ENCODE results near the gene BMERB1. TPM values are rescaled to one million over a fixed set of nuclear protein-coding genes. Genes with fewer than 3 reads are reported as not detected.
"Not testable (repeated sequence)": the region's sequence is repeated elsewhere in the genome, so short reads cannot be mapped to it uniquely, and the experiment has no call there.

Gene BMERB1
- total RNA-seq, 1 donor from 2014 or later: 47.9 TPM

DNA sequence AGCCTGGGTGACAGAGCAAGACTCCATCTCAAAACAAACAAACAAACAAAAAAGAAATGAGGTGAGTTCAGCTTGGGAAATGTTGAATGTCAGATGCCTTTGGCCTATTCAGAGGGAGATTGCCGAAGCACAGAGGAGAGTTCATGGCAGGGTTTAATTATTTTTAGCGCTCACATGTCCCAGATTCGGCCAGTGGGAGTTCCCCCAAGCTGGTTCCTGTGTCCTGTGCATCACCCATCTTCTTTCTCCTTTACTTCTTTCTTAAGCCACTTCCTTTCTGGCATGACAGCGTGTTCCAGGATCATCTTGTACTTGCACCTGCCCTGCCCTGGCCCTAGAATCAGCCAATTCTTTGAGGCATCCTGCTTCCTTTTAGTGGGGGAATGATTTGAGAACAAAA is 29.6 kb upstream of the BMERB1 start:
- H3K27me3 Mint-ChIP-seq (ENCODE audit: unreplicated experiment): no peaks in the 10 kb centered on the region
- H3K4me1 Mint-ChIP-seq (ENCODE audit: unreplicated experiment): no peaks in the 10 kb centered on the region
- no peaks in the 10 kb centered on the region for H3K36me3 Mint-ChIP-seq (ENCODE audit: unreplicated experiment)
- DNase-seq (ENCODE audit: extremely low spot score, unreplicated experiment): no peak
- TF ChIP-seq, protein P1, sequence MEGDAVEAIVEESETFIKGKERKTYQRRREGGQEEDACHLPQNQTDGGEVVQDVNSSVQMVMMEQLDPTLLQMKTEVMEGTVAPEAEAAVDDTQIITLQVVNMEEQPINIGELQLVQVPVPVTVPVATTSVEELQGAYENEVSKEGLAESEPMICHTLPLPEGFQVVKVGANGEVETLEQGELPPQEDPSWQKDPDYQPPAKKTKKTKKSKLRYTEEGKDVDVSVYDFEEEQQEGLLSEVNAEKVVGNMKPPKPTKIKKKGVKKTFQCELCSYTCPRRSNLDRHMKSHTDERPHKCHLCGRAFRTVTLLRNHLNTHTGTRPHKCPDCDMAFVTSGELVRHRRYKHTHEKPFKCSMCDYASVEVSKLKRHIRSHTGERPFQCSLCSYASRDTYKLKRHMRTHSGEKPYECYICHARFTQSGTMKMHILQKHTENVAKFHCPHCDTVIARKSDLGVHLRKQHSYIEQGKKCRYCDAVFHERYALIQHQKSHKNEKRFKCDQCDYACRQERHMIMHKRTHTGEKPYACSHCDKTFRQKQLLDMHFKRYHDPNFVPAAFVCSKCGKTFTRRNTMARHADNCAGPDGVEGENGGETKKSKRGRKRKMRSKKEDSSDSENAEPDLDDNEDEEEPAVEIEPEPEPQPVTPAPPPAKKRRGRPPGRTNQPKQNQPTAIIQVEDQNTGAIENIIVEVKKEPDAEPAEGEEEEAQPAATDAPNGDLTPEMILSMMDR (IDR thresholded peaks at IDR 0.05): no peak
- H3K9me3 Mint-ChIP-seq (ENCODE audit: unreplicated experiment): no peaks in the 10 kb centered on the region
- H3K4me3 Mint-ChIP-seq (ENCODE audit: unreplicated experiment): no peak overlapping the region
- H3K27ac Mint-ChIP-seq (ENCODE audit: unreplicated experiment): no peak overlapping the region

DNA sequence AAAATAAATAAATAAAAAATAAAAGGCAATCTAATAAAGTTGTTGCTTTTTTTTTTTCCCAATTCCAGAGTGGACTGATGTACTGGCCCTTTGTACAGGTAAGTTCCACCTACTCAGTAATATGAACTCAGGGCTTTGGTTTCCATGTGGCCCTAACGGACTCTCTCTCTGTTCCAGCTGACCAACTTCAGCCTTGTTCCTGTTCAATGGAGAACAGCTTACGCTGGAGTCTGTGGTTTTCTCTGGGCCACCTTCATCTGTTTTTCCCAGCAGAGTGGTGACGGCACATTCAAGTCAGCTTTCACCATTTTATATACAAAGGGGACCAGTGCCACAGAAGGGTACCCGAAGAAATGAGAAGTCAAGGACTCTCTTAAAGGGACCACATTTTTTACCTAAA is 26.6 kb upstream of the BMERB1 start:
- not testable (repeated sequence) for H3K9me3 Mint-ChIP-seq (ENCODE audit: unreplicated experiment); H3K4me1 Mint-ChIP-seq (ENCODE audit: unreplicated experiment); H3K36me3 Mint-ChIP-seq (ENCODE audit: unreplicated experiment); DNase-seq (ENCODE audit: extremely low spot score, unreplicated experiment); H3K27me3 Mint-ChIP-seq (ENCODE audit: unreplicated experiment); H3K4me3 Mint-ChIP-seq (ENCODE audit: unreplicated experiment); H3K27ac Mint-ChIP-seq (ENCODE audit: unreplicated experiment)

DNA sequence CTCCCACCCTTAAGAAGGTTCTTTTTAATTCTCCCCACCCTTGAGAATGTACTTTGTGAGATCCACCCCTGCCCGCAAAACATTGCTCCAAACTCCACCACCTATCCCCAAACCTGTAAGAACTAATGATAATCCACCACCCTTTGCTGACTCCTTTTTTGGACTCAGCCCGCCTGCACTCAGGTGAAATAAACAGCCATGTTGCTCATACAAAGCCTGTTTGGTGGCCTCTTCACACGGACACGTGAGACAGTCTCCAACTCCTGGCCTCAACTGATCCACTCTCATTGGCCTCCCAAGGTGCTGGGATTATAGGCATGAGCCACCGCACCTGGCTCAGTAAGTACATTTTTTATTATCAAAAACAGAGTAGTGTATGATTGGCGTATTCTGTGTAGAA is 24.9 kb upstream of the BMERB1 start:
- H3K9me3 Mint-ChIP-seq (ENCODE audit: unreplicated experiment); H3K4me3 Mint-ChIP-seq (ENCODE audit: unreplicated experiment); H3K27me3 Mint-ChIP-seq (ENCODE audit: unreplicated experiment); H3K27ac Mint-ChIP-seq (ENCODE audit: unreplicated experiment); H3K36me3 Mint-ChIP-seq (ENCODE audit: unreplicated experiment); H3K4me1 Mint-ChIP-seq (ENCODE audit: unreplicated experiment); DNase-seq (ENCODE audit: extremely low spot score, unreplicated experiment): not testable (repeated sequence)

DNA sequence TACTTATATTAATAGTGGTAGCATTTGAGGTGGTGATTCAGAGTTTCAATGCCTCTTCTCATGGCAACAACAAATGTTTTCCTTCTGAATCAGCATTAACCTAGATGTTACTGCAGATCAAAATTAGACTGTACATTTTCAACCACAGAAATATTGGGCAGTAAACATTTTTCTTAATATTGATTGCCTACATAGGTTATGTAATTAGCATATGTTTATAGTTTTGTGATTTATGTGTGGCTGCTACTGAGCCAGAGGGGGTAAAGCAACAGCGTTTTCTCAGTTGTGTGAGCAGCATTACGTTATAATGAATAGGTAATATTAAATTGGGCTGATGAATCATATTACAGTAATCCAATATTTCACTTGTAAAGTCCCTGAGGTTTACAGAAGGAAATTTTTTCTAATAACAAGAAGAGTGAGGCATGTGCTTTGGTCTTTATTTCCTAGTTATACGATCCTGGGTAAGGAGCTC is 18.8 kb upstream of the BMERB1 start:
- no peak overlapping the region for H3K4me3 Mint-ChIP-seq (ENCODE audit: unreplicated experiment)
- no peaks in the 10 kb centered on the region for H3K9me3 Mint-ChIP-seq (ENCODE audit: unreplicated experiment)
- TF ChIP-seq, protein P1 (IDR thresholded peaks at IDR 0.05): no peak
- no peak overlapping the region for H3K27ac Mint-ChIP-seq (ENCODE audit: unreplicated experiment)
- H3K27me3 Mint-ChIP-seq (ENCODE audit: unreplicated experiment): peaks cover 4% of the 10 kb centered on the region
- no peak for DNase-seq (ENCODE audit: extremely low spot score, unreplicated experiment)
- no peaks in the 10 kb centered on the region for H3K4me1 Mint-ChIP-seq (ENCODE audit: unreplicated experiment)
- no peaks in the 10 kb centered on the region for H3K36me3 Mint-ChIP-seq (ENCODE audit: unreplicated experiment)

DNA sequence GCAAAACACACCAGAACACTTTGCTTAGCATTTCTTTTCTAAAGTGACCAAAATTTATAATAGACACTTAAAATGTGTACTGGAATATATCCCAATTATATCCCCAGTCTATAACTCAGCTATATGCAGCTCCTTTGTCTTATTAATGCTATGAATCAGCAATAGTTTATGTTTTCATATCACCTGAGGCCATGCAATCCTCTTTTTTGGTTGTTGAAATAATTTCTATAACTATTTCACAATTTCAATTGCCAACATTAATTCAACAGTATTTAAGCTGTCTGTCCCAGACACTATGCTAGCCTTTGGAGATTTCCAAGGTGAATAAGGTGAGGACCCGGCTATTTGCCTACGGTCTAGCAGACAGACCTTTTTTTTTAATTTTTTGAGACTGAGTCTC is 17.2 kb upstream of the BMERB1 start:
- H3K4me3 Mint-ChIP-seq (ENCODE audit: unreplicated experiment): no peak overlapping the region
- TF ChIP-seq, protein P1 (IDR thresholded peaks at IDR 0.05): no peak
- peaks cover 10% of the 10 kb centered on the region for H3K27me3 Mint-ChIP-seq (ENCODE audit: unreplicated experiment)
- no peaks in the 10 kb centered on the region for H3K36me3 Mint-ChIP-seq (ENCODE audit: unreplicated experiment)
- no peaks in the 10 kb centered on the region for H3K9me3 Mint-ChIP-seq (ENCODE audit: unreplicated experiment)
- H3K27ac Mint-ChIP-seq (ENCODE audit: unreplicated experiment): no peak overlapping the region
- DNase-seq (ENCODE audit: extremely low spot score, unreplicated experiment): no peak
- H3K4me1 Mint-ChIP-seq (ENCODE audit: unreplicated experiment): no peaks in the 10 kb centered on the region

DNA sequence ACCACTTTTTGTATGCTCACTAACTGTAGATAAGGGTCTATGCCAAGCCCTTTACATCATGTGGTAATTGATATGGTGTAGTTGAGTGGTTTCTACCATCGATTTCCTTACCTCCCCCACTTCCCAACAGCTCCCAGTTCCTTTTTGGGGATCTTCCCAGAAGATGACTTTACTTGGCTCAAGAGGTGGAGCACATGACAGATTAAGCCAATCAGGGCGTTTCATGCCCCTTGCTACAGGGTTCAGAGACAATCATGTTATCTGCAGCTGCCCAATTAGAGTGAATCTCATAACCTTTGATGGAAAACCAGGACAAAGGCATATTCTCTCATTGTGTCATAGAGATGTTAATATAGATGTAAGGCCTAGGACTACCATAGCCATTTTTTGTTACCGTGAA is 16.2 kb upstream of the BMERB1 start:
- H3K4me3 Mint-ChIP-seq (ENCODE audit: unreplicated experiment): no peak overlapping the region
- H3K36me3 Mint-ChIP-seq (ENCODE audit: unreplicated experiment): no peaks in the 10 kb centered on the region
- H3K4me1 Mint-ChIP-seq (ENCODE audit: unreplicated experiment): no peaks in the 10 kb centered on the region
- no peaks in the 10 kb centered on the region for H3K9me3 Mint-ChIP-seq (ENCODE audit: unreplicated experiment)
- TF ChIP-seq, protein P1 (IDR thresholded peaks at IDR 0.05): no peak
- no peak overlapping the region for H3K27ac Mint-ChIP-seq (ENCODE audit: unreplicated experiment)
- no peak for DNase-seq (ENCODE audit: extremely low spot score, unreplicated experiment)
- peaks cover 13% of the 10 kb centered on the region for H3K27me3 Mint-ChIP-seq (ENCODE audit: unreplicated experiment)

DNA sequence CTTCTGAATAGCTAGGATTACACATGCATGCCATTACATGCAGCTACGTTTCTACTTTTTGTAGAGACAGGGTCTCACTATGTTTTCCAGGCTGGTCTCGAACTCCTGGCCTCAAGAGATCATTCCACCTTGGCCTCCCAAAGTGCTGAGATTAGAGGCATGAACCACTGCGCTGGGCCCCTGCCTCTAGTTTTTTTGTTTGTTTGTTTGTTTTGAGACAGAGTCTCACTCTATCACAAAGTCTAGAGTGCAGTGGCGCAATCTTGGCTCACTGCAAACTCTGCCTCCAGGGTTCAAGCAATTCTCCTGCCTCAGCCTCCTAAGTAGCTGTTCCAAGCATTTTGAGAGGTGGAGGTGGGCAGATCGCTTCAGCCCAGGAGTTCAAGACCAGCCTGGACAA is 12.7 kb upstream of the BMERB1 start:
- not testable (repeated sequence) for DNase-seq (ENCODE audit: extremely low spot score, unreplicated experiment); H3K36me3 Mint-ChIP-seq (ENCODE audit: unreplicated experiment); H3K27ac Mint-ChIP-seq (ENCODE audit: unreplicated experiment); H3K9me3 Mint-ChIP-seq (ENCODE audit: unreplicated experiment); H3K4me1 Mint-ChIP-seq (ENCODE audit: unreplicated experiment); H3K4me3 Mint-ChIP-seq (ENCODE audit: unreplicated experiment)
- H3K27me3 Mint-ChIP-seq (ENCODE audit: unreplicated experiment): peaks cover 18% of the 10 kb centered on the region
